ENCODE measurements around the gene SLC9A5.

Gene SLC9A5

DNA sequence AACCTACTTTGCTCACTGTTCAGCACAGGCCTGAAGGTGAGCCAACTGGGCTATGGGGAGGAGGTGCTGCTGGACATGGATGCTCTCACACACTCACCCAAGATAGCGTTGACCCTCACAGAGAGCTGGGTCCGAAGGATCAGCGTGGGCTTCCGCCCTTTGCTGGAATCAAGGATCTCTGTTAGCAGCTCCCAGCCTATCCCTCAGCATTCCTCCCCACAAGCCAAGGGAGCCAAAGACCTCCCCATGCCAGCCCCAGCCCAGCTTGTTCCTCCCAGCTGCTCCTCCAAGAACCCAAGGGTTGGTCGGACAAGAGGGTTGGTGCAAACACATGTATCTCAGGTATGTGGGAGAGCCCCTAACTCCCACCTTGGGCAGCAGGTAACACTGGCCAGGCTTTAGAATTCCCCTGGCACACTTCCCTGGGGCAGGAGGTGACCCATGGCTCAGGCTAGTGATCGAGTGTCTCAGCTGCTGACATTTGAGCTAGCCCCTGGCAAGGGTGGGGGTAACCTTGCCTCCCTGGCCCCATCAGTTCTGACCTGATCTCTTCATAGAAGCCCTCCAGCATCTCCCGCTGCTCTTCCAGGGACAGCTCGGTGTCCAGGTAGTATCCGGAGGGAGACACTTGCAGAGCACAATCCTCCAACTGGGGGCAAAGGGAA, 9.8 kb upstream of the SLC9A5 start:
- no peak for DNase-seq

DNA sequence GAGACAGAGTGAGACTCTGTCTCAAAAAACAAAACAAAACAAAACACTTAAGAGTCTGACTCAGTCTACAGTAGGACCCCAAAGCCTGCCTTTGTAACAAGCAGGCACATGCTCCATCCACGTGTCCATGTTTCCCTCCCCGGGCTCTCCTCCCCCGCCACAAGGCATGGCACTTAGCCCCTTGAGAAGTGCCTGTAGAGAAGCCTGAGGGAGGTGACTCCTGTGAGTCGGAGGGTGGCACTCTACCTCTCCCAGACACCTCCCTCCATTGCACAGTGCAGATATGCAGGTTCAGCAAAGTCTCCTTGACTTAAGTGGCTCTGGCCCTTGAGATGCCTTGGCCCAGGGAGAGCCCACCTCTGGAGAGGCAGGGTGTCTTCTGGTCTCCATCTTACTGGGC, 8.3 kb upstream of the SLC9A5 start:
- no peak for DNase-seq

DNA sequence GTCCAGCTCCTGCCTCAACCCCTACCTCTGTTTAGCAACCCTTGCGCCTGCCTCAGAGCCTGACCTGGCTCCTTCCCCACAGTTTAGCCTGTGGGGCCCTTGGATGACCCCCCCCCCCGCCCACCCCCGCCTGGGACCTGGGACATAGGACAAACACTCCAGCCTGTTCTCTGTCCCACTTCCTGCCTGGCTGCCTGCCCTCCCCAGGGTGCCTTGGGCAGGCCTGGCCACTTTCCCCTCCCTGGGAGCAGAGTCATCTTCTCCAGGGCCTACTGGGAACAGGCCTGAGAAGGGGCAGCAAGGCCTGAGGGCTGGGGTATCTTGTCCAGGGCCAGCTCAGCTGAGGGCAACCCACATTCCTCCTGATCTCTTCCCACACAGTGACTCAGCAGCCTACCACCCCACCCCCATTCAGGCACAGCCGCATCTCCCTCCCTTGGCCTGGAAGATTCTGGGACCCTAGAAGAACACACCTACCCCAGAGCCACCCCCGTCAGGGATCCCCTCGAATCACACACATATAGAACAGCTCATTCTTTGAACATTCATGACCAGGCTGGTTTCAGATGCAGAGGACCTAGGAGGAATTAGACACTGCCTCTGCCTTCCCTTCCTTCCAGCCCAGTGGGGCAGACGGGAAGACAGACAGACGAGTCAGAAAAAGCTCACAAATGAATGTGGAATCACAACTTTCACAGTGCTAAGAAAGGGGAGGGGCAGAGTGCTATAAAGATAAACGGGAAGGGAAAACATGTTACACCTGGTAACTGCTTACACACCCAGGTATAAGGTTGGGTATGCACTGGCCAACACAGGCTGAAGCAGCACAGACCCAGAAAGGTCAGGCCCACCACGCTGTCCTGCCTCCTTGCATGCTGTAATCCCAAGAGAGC, 7.5 kb upstream of the SLC9A5 start:
- no peak for DNase-seq

DNA sequence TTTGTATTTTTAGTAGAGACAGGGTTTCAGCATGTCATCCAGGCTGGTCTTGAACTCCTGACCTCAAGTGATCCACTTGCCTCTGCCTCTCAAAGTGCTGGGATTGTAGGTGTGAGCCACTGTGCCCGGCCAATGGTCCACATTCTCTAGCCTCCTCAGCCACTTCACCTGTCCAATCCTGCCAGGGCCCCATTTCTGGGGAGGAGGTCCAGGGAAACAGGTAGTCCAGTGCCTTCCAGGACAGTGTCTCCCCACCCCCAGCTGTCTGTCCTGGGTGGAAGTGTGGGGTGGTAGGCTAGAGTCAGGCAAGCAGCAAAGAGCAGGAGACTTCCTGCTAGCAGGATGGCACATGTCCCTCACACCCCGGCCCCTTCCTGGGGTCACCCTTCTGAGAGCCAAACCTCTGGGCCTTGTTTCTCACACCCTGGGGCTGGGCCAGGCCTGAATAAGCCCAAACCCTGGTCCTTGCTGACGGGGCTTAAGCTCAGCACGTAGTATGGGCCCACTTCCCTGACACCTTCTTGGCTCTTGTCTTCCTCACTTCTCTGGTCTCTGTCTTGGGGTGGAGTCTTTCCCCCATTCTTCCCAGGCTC, 6.5 kb upstream of the SLC9A5 start:
- DNase-seq = peak; percentile 22

DNA sequence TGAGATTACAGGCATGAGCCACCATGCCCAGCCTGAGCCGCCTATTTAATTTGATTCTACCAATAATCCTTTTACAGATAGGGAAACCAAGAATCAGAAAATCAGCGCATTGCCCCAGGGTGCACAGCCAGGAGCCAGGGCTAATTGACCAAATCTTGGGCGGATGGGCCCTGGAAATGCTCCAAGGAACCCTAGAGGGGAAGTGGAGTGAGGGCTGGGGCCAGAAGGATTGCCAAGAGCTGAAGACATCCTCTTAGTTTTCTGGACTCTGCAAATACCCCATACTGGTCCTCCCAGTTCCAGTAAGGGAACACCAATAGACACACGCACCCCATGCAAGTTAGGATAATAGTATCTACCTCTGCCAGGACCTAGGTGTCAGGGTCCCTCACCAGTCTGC, 5.3 kb upstream of the SLC9A5 start:
- DNase-seq = no peak

DNA sequence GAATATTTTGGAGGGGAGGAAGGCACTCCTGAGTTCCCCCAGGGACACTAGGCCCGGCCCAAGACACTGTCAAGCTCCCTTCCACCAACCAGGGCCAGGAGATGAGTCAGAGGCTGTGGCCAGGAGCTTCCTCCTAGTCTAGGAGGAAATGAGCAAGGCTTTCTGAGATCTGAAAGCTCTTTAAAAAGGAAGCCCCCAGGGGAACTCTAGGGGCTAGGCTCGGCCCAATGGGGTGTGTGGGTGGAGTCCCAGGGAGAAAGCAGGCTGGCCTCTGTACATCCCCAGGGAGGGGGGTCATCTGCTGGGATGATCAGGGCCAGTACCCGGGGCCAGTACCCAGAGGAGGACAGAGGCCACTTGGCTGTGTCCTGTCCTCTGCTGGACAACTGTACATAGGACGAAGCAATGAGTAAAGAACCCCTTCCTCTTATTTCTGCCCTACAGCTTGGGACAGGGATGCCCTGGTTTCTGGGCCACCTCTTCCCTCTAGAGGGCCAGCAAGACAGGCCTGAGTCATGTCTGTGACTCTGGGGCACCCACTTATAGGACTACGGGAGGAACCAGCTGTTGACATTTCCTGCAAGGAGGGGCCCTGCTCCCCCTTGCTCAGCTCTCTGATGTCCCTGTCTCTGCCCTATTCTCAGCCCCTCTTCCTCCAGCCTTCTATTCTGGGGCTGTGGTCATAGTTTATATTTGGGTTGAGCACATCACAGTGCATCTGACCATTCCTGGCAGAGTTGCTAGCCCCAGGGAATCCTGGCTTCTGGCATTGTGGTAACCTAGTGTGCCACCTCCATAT, 4.2 kb upstream of the SLC9A5 start:
- no peak for DNase-seq

DNA sequence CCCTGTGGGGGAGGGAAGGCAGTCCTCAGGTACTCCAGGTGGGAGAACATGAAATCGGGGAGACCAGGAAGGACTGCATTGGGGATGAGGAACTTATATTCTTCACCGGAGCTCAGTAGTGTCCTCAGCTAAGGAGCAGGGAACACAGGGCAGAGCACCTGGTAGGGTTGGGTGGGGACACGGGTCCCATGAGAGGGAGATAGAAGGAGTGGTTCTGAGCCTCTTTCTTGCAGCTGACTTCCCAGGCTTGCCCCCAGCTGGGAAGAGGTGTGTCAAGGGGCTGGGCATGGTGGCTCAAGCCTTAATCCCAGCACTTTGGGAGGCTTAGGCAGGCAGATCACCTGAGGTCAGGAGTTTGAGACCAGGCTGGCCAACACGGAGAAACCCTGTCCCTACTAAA, 3.6 kb upstream of the SLC9A5 start:
- no peak for DNase-seq

DNA sequence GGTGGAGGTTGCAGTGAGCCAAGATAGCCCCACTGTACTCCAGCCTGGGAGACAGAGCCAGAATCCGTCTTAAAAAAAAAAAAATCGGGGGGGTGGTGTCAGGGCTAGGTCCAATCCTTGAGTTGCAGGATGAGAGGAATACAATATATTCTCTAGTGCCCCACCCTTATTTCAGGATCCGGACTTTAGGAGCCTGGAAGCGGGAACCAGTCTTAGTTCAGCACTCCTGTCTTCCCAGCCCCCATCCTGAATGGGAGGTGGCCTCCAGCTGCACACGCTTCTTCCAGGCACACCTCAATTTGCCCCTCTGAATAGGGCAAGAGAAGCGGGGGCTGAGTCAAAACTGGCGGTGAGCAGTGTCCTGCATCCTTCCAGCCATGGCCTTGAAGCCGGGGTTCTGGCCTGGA, 3.1 kb upstream of the SLC9A5 start:
- DNase-seq = no peak

DNA sequence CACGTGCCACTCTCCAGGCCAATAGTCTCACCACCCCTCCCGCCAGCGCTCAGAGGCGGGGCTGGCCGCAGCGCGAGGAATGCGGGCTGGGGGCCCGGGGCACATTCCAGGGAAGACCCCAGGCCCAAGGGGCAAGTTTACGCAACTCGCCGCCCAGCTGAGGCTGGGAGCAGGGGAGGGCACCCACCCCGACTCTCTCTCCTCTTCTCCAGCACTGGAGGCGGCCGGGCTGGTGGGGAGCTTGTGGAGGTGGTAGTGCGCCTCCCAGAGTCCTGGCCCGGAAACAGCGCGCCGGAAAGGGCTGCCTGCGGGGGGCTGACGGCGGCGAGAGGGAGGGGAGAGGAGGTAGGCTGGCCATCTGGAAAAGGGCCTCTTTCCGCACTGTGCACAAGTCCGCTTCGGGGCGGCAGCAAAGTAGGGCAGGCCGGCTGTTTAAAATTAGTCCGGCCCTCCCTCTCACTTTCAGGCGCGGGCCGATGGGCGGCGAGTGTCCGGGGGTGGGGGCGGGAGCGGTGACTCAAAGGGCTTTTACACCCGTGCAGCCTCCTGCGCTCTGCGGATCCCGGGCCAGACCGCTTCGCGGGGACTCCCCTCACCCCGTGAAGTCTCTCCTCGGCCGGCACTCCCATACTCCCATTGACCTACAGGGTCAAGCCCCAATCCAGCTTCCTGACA, 2.6 kb upstream of the SLC9A5 start:
- DNase-seq = peak; percentile 84

DNA sequence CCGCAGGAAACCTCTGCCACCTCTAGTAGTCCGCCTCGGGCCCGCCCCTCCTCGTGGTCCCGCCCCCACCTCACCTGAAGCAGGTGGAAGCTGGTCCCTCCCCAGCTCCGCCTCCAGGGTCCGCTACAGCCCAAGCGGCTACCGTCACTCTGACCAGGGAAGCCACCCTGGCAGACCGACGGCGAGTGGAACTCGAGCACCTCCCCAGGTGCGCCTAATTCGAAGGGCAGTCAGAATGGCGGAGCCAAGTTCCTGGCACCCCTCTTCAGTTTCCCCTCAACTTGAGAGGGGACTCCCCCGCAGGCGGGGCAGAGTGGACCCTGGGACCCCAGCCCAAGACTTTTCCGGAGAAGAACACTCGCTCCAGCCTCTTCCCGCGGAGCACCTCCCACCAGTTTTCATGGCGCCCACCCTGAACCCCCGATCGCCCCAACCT, 2.0 kb upstream of the SLC9A5 start:
- peak; percentile 70 for DNase-seq

DNA sequence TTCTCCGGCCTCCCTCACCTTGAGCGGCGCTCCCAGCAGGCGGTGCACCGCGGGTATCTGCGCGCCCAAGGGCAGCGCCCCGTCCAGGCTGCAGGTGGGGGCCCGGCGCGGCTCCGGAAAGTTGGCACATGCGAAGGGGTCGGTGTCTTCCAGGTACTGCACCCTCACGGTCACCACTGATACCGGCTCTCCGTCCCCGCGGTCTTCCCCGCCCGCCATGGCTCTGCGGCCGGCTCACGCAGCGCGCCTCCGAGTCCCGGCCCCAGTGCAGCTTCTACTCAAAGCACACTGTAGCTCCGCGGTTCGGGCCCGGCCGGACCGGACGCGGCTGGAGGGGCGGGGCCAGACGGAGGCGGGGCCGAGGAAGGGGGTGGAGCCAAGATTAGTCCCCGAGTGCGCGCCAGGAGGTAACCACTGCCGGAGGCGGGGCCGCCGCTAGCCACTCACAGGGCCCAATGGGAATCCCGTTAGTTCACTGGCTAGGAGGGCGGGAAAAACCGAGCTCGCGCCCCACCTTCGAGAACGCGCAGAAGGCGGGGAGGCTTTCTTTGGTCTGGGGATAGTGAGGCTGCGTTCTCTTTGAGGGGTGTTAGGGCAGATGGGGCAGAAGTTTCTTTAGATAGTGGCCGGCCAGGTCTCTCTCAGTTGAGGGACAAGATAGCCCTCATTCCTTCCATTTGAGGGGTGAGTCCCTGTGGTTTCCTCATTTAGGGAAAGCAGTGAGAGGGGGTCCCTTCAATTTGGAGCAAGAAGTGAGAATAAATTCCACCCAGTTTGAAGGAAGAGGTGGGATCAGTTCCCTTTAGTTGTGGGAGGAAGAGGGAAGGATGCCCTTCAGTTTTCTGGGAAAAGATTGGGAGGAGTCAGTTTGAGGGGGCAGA, 1.3 kb upstream of the SLC9A5 start, which contains the start of gene FHOD1:
Gene FHOD1 (minus strand): TSS at position 290 of the 881 bp plus-strand sequence. CDS start 71 bp downstream, at position 219.
- peak; percentile 97 for DNase-seq

DNA sequence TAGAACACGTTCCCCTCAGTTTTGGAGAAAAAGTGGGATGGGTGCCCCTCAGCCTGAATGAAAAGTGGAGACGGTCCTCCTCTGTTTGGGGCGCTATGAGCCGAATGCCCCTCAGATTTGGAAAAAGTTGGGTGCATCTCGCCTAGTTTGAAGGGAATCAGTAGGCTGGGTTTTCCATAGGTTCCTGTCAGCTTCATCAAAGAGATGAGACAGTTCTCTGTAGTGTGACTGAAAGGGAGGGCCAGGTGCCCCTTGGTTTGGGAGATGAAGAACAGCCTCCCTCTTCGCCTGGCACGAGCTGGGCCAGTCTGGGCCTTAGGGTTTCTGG, 742 bp upstream of the SLC9A5 start:
- no peak for DNase-seq

DNA sequence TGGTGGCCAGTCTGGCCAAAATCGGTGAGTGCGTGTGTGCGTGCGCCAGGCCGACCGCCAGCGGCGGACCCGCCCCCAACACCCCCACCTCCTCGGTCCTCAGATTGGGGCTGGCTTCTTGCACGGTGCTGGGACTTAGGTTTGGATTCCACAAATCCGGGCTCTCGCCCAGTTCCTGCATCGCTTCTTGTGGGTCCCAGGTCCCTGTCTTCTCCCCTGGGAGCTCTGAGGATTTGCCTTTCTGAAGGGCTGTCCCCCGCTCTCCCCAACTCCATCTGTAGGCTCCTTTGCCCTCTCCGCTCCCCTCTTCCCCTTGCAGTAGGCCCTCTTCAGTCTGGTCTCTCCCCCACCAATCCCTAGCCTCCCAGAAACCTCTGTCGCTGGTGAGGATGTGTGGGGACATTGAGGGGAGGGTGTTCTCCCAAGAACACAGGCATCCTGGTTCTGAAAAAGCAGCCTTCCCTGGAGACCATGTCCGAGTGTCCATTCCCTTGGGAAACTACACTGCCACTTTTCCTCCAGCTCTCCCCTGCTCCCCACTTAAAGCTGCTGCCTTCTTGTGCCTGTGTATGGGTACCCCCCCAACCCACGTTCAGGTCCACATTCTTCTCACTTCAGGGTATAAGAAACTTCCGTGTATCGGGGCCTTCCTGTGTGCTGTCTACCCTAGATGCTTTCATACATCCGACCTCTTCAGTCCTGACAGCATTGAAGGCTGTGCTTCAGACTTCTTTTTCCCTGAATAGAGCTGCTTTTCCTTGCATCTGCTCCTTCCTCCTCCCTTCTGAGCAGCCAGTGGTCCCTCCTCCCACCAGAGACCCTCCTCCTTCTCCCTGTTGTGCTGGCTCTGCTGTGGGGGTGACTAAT, 632 bp downstream of the SLC9A5 start:
- DNase-seq = no peak

DNA sequence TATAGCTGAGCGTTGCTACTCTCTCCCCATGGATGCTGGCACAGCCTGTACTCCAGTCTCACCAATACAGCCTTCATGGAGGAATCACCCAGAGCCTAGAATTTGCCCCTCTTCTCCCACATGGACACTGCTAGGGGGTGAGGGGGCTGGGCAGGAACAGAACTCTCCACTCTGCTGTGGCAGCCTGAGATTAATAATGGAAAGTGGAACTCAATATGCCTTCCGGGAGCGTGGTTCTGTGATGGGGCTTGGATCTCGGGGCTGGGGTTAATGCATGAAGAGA, 1.2 kb downstream of the SLC9A5 start:
- no peak for DNase-seq

DNA sequence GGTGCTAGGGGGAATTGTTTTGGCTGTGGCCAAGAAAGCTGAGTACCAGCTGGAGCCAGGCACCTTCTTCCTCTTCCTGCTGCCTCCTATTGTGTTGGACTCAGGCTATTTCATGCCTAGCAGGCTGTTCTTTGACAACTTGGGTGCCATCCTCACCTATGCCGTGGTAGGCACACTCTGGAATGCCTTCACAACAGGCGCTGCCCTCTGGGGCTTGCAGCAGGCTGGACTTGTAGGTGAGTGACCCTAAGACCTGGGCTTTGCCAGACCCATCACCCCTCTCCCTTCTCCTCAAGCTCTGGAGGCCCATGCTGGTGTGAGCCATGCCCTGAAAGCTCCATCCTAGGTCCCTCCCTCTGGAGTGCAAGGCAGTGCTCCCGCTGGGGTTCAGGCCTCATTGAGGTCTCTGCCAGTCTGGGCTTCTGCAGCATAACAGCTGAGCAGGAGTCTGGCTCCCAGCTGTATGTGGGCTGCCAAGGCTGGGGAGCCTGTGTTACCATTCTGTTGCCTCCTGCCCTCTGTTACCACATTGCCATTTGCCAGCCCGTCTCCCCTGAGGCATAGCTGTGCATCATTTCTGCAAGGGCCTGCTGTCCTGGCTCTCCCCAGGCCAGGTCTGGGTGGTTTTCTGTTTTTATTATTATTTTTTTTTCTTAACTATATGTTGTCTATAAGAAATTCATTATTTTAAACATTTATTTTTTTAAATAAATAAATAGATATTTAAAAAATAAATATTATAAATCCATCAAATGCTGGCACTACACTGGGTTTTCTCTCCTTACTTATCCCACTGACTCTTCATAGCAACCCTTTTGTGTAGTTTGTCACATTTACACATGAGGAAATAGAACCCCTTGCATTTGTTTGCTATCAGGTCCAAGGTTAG, 4.1 kb downstream of the SLC9A5 start:
- no peak for DNase-seq

DNA sequence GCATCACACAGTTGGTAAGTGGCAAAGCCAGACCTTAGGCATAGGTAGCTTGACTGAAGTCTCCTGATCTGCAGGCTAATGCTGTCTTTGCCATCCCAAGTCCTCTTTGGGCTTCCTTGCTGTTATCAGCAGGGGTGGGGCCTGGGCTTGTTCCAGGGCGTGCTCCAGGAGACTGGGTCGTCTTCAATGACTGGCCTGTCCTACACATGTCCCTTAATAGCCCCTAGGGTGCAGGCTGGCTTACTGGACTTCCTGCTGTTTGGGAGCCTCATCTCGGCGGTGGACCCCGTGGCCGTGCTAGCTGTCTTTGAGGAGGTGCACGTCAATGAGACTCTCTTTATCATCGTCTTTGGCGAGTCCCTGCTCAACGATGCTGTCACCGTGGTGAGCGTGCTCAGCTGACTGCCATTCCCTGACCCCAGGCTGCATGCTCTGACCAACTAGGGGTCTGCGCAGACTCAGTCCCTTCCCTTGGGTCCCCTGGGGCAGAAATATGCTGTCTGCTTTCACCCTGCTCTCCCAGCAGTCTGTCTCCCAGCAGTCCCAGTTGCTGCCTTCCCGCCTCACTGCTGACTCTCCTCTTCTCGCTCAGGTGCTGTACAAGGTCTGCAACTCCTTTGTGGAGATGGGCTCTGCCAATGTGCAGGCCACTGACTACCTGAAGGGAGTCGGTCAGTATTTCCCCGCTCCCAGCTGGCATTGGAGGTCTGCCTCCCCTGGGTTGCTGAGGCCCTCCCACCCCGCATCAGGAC, 6.2 kb downstream of the SLC9A5 start:
- no peak for DNase-seq

DNA sequence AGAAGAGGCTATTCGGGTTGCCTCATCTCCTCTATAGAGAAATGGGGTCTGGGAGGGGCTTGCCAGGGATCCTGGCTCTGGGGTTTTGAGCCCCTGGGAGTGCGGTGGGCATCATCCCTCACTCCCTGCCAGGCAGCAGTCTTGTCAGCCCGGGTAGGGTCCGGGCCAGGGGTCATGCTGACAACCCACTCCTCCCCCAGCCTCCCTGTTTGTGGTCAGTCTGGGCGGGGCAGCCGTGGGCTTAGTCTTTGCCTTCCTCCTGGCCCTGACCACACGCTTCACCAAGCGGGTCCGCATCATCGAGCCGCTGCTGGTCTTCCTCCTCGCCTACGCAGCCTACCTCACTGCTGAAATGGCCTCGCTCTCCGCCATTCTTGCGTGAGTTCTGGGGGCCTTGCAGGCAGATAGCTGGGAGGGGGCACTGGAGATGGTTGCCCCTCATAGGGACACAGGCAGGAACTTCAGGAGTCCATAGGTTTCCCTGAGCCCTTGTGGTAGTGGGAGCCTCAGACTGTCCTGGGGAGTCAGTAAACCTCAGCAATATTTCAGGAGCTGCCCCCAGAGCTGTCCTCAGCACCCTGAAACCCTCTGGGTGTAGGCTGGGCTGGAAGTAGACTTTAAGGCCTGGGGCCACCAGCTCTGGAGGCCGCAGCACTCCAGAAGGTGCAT, 6.9 kb downstream of the SLC9A5 start:
- DNase-seq = no peak

DNA sequence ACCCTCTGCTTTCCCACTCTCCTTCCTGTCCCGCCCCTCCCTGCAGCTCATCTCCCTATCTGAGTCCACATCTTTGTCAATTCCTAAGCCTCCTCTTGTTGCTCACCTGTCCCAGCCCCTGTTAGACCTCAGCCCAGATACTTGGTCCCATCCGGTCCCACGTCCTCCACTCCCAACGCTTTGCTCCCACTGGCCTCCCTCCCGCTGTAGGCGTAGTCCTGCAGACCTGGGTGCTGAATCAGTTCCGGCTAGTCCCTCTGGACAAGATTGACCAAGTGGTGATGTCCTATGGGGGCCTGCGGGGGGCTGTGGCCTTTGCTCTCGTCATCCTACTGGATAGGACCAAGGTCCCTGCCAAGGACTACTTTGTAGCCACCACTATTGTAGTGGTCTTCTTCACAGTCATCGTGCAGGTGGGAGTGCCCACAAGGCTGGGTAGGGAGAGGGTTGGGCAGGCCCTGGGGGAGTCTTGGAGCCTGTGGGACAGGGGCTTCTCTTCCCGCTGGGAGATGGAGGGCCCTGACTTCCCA, 8.0 kb downstream of the SLC9A5 start:
- no peak for DNase-seq

Data from right forelimb (tissue), 1 donor.